Left cardiac atrium (tissue), 4 donors: ENCODE results near the gene XPR1. TPM values are rescaled to one million over a fixed set of nuclear protein-coding genes. Genes with fewer than 3 reads are reported as not detected.
"Not testable (repeated sequence)": the region's sequence is repeated elsewhere in the genome, so short reads cannot be mapped to it uniquely, and the experiment has no call there.

ENCODE experiments used
- ATAC-seq, 2 donors: fragments of 200-7000 bp; cut with Tn5 transposase; one replicate each; pipeline ENCODE4 v1.9.1; 2020; ENCODE audit warnings: mild to moderate bottlenecking in 2 of 2, moderate library complexity in 2 of 2
- DNase-seq: peaks from one replicate; pipeline ENCODE4 v3.0.0-alpha.2; 2020
- intact Hi-C, 2 donors: fragments of 100-400 bp; cut with DNase I; formaldehyde crosslinking; loops; one replicate each; pipeline versions ENCODE4 v1.14.1 to v1.15.1; 2022 to 2023
- total RNA-seq, 2 donors: library from RNA; stranded (reverse); fragmentation: NEBNext Ultra II Directional; extraction: Animal tissue kit (Norgen Biotek cat#: 25700); gene quantifications; one replicate each; pipeline ENCODE4 v1.2.1, GENCODE V29; 2021
- donor health status: DM: no; HTN: yes; CAD: no.
- donor health status: DM: no; HTN: yes; CAD: no; lungs with severe emphysema.
- donor health status: DM: yes; HTN: yes; CAD: no.
- donor health status: Dilated cardiomyopathy.

The XPR1 gene
- total RNA-seq, 2 donors from 2014 or later: 20.5 to 25.4 TPM

DNA sequence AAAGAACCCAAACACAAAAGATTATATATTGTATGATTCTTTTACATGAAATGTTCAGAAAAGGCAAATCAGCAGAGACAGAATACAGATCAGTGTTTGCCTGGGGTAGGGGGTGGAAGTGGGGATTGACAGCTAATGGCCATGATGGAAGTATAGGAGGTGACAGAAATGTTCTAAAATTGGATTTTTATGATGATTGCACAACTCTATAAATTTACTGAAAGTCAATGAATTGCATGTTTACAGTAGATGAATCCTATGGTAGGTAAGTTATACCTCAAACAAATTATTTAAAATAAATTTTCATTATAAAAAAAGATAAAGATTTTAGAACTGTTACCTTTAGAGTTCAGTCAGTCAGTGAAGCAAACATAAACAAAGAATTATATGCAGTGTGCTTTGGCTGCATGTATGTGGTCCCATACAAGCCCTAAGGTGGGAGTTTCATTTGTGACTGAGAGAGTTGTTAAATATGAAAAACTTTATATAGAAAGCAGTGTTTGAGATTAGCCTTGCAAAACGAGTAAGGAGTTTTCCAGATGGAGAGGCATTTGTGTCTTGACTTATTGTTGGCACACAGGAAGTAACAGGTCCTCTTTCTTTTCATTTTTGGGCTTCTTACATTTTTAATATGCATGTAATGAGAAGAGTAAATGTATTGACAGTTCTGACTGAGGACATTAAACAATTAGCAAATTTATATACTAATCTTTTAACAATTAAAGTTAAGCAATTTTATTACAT lies 165.2 kb downstream of the XPR1 start:
- no peak for ATAC-seq
- intact Hi-C loops: no loop called here
- no peak for DNase-seq

DNA sequence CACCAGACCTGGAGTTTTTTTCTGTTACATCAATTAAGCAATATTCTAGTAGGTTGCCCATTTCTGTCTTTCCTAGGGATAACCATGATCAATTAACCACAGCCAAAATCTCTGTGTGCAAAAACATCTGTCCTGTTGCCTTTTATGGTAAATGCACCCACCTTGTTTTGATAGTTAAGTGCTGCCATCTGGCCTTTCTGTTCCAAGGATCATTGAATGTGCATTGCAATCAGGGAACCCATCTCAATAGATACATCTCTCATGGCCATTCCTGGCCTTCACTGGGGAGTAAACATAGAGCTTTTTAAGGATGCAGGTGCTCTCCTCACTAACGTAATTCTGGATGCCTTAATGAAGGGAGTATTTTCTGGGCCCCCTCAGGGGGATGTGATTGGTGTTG lies 169.1 kb downstream of the XPR1 start:
- intact Hi-C loops: no loop called here
- ATAC-seq (no peak), DNase-seq (no peak)

DNA sequence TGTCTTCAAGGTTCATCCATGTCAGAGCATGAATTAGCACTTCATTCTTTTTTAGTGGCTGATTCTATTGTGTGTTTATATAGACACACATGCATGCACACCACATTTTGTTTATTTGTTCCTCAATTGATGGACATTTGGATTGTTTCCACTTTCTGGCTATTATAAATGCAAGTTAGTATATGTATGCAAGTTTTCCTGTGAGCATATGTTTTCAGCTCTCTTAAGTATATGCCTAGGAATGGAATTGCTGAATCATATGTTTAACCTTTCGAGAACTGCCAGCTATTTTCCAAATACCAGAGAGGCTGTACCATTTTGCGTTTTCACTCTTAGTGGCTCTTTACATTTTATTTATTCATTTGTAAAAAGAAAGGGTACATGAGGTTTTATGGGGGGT lies 171.0 kb downstream of the XPR1 start:
- no peak for ATAC-seq
- DNase-seq: no peak
- intact Hi-C loops: no loop called here

DNA sequence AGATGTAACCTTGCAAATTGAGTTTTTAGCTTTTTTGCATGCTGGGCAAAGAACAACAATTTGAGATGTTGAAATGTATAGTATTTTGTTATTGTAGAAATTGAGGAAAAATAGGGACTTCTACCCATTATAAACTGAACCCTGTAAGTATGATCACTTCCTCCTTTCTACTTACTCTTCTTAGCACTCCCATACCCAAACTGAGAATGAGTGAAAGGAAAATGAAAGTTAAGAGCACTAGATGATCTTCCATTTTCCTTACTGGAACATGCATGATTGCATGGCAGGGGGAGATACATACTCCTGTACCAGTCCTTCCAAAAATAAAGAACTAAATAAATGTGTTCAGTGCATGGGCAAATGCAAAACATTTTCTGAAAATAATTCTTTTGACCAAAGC lies 173.5 kb downstream of the XPR1 start:
- ATAC-seq (no peak), DNase-seq (no peak)
- intact Hi-C loops: no loop called here

DNA sequence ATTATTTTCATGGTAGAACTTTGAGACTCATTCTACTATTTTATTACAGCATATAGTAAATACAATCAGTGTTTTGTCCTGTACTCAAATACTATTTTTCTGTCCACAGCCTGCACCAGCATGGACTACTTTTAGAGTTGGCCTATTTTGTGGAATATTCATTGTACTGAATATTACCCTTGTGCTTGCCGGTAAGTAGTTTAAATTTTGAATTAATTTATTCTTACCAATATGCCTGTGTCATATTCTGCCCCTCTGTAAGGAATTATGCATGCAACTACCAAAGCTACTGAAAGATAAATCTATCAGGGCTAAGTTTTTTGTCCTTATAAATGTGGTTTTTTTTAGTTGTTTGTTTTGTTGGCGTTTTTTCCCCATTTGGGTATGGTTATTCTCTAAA lies 179.5 kb downstream of the XPR1 start:
- ATAC-seq (no peak), DNase-seq (no peak)
- intact Hi-C loops: no loop called here

DNA sequence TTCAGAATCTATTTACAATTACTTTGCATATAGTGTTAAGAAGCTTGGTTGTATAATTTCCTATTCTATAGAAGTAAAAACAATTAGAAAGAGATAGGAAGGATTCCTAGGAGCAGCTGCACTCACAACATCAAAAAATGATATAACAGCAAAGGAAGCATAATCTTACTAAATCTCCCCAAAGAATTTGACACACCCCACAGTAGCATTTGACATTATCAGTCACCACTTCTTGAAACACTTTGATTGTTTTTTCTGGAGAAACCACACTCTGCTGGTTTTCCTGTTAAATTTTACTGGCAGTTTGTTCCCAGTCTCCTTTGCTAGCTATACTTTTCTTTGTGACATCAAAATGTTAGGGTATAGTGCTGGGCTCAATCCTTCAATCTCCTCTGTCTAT lies 180.1 kb downstream of the XPR1 start:
- DNase-seq (no peak), ATAC-seq (no peak)
- intact Hi-C loops: no loop called here

DNA sequence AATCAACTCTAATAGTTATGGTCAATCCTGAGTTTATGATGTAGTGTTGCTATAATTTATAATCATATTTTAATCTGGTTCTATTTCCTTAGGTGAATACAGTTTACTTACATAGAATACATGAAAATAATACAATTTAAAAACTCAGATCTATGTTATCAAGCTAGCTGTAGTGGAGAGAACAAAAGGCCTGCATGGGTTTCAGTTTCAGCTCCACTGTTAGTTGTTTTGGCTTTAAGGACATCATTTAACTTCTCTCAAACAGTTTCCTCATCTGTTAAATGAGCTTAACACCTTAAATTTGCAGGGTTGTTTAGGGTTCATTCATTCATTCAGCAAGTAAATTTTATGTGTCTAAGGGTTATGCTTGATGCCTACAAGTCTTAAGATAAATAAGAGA lies 182.4 kb downstream of the XPR1 start:
- DNase-seq: no peak
- intact Hi-C loops: no loop called here
- no peak for ATAC-seq

DNA sequence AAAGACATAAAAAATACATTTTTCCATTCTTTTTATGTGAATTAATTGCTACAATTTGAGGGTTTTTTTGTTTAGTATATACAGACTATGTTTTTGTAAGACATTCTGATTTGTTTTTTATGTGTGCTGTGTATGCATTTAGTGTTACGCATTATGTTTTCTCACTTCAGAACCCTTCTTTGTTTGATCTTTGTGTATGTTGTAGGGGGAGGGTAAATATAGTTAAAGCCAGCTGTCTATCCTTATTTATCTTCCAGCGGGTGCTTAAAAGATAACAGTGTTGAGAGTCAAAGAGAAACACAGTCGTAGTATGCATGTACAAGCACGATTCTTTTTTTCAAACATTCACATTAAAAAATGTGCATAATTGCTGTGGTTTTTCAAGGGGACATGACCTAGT lies 183.4 kb downstream of the XPR1 start:
- intact Hi-C loops: no loop called here
- no peak for DNase-seq
- ATAC-seq: no peak

DNA sequence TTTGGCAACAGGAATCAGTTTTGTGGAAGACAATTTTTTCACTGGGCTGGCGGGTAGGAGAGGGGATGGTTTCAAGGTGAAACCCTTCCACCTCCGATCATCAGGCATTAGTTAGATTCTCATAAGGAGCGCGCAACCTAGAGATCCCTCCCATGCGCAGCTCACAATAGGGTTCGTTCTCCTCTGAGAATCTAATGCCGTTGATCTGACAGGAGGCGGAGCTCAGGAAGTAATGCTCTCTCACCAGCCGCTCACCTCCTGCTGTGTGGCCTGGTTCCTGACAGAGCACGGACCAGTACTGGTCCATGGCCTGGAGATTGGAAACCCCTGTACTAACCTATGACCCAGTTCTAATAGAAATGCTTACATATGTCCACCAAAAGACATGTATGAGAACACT lies 184.3 kb downstream of the XPR1 start:
- intact Hi-C loops: no loop called here
- DNase-seq: no peak
- no peak for ATAC-seq

DNA sequence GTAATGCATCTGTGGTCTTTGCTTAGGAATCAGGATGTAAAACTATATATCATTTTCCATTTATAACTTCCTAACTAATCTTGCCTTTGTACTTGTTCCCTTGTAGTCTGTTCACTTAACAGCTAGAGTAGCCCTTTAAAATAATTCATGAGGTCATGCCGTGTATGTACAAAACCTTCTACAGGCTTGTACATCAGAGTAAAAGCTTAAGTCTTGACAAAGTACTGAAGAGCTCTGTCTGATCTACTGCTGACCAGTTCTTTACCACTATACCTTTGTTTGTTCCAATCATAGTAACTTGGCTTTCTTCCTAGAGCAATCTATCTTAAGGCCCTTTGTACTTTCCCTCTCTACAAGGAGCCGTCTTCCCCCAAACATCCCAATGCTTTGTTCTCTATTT lies 190.1 kb downstream of the XPR1 start:
- no peak for DNase-seq
- ATAC-seq: no peak
- intact Hi-C loops: no loop called here

DNA sequence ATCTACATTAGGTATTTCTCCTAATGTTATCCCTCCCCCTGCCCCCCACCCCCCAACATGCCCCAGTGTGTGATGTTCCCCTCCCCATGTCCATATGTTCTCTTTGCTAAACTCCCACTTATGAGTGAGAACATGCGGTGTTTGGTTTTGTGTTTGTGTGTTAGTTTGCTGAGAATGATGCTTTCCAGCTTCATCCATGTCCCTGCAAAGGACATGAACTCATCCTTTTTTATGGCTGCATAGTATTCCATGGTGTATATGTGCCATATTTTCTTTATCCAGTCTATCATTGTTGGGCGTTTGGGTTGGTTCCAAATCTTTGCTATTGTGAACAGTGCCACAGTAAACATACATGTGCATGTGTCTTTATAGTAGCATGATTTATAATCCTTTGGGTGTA lies 199.7 kb downstream of the XPR1 start:
- intact Hi-C loops, ATAC-seq, DNase-seq: not testable (repeated sequence)

DNA sequence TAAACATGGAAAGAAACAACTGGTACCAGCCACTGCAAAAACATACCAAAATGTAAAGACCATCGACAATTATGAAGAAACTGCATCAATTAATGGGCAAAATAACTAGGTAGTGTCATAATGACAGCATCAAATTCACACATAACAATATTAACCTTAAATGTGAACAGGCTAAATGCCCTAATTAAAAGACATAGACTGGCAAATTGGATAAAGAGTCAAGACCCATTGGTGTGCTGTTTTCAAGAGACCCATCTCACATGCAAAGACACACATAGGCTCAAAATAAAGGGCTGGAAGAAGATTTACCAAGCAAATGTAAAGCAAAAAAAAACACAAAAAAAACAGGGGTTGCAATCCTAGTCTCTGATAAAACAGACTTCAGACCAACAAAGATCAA lies 201.4 kb downstream of the XPR1 start:
- intact Hi-C loops, ATAC-seq: not testable (repeated sequence)

DNA sequence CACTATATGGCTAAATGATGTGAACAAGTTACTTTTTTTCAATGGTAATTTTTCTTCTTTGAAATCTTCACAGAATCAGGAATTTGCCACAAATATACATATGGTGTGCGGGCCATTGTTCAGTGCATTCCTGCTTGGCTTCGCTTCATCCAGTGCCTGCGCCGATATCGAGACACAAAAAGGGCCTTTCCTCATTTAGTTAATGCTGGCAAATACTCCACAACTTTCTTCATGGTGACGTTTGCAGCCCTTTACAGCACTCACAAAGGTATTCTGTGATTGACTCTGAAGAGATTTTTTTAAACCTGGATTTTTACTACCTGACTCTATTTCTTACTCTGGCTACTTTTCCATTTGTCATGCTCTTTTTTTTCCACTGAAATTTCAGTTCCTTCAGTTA lies 204.6 kb downstream of the XPR1 start:
- ATAC-seq (no peak), DNase-seq (no peak)
- intact Hi-C loops: no loop called here

More for the DNA sequence above, 201.4 kb downstream of the XPR1 start:
- DNase-seq: not testable (repeated sequence)

DNA sequence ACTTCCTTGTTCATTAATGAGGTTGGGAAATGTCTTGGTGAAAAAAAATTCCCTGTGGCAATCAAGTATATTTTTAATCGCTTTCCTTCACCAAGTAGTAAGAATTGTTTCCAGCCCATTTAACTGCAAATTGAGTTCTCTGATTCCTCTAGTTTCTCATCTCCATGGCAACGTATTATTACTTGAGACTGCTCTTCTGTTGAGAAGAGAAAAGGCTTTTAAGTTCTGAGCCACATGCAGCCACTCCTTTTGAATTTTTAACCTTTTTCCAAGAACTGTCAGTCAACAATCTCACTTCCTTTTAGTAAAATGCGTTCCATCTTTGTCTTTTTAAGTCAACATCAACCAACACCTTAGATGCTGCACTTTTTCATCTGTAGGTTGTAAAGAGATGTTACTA lies 205.2 kb downstream of the XPR1 start:
- DNase-seq: no peak
- intact Hi-C loops: no loop called here
- ATAC-seq: no peak

DNA sequence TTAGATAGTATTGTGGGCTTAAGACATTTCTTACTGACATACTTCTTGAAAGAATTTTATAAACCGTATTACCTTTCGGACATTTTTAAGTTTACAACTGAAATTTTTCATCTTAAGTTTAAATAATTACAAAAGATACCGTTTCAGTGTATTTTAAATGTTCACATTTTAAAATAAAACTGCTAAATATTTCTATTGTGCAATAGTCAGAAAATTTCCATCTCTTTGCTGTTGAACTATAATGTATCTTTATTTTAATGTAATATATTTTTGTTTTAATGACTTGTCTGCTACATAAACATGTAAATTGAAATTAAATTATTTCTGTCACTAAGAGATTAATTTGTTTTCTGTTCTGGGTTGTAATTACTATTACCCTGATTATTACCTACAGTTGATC lies 206.7 kb downstream of the XPR1 start:
- no peak for ATAC-seq
- intact Hi-C loops: no loop called here
- DNase-seq: no peak

DNA sequence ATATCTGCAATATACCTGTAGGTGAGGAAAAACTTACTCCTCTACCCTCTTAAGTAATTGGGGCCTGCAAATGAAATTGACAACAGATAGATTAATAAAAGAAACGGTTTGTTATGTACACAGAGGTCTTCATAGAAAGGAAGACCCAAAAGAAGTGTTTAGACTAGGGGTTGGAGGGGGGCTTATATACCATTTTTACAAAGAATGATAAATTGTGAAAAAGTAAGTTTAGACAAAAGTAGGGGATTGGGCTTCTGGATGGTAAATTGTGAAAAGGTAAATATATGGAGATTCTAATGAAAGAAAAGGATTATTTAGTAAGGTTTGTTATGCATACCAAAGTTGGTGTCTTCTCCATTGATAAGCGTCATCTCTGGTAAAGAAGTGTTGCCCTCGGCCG lies 207.7 kb downstream of the XPR1 start:
- intact Hi-C loops: no loop called here
- ATAC-seq (no peak), DNase-seq (no peak)

DNA sequence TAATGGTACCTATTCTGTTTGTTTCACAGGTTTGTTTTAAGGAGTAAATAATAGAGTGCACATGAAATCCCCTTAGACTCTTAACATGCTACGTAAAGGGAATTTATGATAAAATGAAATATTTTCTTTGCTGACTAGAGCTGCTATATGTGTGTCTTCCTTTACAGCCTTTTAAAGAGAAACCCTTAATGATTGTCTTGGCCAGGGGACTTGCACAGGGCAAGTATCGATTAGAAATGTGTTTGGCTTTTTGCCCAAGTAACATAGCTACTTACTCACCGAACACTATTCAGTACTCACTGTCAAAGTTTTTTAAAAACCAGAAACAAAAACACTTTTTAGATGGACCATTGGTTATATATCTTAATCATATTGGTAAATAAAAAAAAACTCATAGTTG lies 209.6 kb downstream of the XPR1 start:
- intact Hi-C loops: no loop called here
- DNase-seq (no peak), ATAC-seq (no peak)

DNA sequence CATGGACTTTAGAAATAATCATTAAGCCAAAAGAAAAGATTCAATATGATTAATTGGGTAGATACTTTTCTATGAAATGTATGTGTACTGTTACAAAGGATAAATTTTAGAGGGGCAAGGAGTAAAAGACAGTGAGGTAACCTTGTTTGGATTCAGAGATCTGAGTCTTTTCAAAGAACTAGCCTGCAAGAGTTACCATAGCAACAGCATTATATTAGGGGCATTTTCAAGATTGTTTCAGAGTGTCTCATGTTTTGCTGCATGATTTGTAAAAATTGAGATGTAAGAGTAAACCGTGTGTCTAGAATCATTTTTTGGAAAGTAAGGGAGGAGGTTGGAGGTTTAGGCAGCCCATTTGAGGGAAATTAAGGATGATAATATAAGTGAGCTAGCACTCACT lies 210.2 kb downstream of the XPR1 start:
- DNase-seq: no peak
- ATAC-seq: no peak
- intact Hi-C loops: no loop called here

DNA sequence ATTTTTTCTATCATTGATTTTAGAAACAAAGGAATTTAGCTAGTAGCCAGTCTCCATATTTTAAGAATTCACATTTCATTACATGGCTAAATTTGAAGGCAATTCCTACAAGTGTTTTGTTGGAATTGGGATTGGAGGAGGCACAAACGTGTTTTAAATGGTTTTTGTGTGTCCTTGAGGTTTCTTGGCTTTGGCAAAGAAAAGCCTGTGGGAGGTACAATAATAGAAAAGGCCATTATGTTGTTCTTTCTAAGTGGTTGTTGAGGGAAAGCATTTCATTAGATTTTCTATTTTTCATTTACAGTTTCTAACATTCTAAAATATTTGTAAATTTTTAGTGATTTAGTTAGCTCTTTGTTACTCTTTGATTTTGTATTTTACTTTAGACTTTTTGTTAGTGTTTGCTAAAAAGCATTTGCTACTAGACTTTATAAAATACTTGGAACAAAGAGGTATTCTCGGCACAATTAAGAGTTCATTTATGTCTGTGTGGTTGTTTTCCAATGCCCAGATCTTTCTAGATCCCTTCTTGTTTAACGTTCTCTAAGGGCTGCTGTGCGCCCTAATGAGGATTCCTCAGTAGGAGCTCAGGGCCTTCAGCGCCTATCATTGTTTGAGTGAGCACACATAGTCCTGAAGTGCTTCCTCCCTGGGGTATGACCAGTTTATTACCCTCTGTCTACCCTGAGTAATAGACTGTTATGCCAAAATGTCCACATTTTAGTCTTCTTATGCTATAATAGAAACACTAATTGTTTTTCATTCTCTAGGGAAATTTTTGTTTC lies 210.9 kb downstream of the XPR1 start:
- no peak for DNase-seq
- no peak for ATAC-seq
- intact Hi-C loops: no loop called here

DNA sequence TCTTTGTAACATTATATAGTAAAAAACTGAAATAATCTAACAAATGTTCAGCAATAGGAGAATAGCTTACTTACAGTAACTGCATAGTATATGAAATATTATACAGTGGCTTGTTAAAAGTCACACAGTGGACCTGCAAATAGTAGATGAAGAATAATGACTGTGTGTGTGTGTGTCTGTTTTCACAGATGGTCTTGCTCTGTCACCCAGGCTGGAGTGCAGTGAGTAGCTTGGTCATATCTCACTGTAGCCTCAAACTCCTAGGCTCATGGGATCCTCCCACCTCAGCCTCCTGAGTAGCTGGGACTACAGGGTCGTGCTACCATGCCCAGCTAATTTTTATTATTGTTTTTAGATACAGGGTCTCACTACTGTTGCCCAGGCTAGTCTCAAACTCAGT lies 213.5 kb downstream of the XPR1 start:
- ATAC-seq (no peak), DNase-seq (no peak)
- intact Hi-C loops: no loop called here

DNA sequence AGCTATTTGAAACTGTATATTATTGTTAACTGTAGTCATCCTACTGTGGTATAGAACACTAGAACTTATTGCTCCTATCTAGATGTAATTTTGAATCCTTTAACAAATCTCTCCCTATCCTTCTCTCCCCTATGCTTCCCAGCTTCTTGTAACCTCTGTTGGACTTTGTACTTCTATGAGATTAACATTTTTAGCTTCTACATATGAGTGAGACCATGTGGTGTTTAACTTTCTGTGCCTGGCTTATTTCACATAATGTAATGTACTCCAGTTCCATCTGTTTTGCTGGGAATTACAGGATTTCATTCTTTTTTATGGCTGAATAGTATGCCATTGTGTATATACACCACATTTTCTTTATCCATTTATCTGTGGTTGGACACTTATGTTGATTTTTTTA lies 216.4 kb downstream of the XPR1 start:
- DNase-seq (no peak), ATAC-seq (no peak)
- intact Hi-C loops: no loop called here
